GM19452 (cell line): ENCODE data around the gene FAM184A.
"Not testable (repeated sequence)": the region's sequence is repeated elsewhere in the genome, so short reads cannot be mapped to it uniquely, and the experiment has no call there.

Source experiments
- ATAC-seq: cut with Tn5 transposase; IDR thresholded peaks from one replicate; pipeline ENCODE4 v1.9.1; 2021; ENCODE audit not compliant: unreplicated experiment

FAM184A gene

GRCh38 chr6:119102901-119103300, 24.4 kb upstream of the FAM184A start:
- ATAC-seq, result no peak

GRCh38 chr6:119100115-119100514, 21.7 kb upstream of the FAM184A start:
- no peak for ATAC-seq

GRCh38 chr6:119097815-119098361, 19.4 kb upstream of the FAM184A start:
- not testable (repeated sequence) for ATAC-seq

GRCh38 chr6:119096721-119097565, 18.5 kb upstream of the FAM184A start:
- ATAC-seq, result no peak

- no peak for ATAC-seq
These were observed 11.8 kb upstream of the FAM184A start for GRCh38 chr6:119090256-119090655.

GRCh38 chr6:119084784-119085183, 6.3 kb upstream of the FAM184A start:
- ATAC-seq, result no peak

GRCh38 chr6:119083007-119083406, 4.5 kb upstream of the FAM184A start:
- no peak for ATAC-seq

- no peak for ATAC-seq
These were observed 882 bp upstream of the FAM184A start for GRCh38 chr6:119079283-119079809.

- peak; percentile 34 for ATAC-seq
These were observed 655 bp downstream of the FAM184A start for GRCh38 chr6:119077643-119078375.

- no peak for ATAC-seq
These were observed 1.1 kb downstream of the FAM184A start for GRCh38 chr6:119077391-119077642.

- ATAC-seq, result no peak
These were observed 1.7 kb downstream of the FAM184A start for GRCh38 chr6:119076576-119077390.

GRCh38 chr6:119076173-119076572, 2.3 kb downstream of the FAM184A start:
- ATAC-seq, result no peak

GRCh38 chr6:119075200-119075981, 3.1 kb downstream of the FAM184A start:
- no peak for ATAC-seq

GRCh38 chr6:119073307-119074051, 5.0 kb downstream of the FAM184A start:
- ATAC-seq, result no peak

GRCh38 chr6:119071576-119071975, 6.9 kb downstream of the FAM184A start:
- ATAC-seq, result no peak

GRCh38 chr6:119067091-119067490, 11.4 kb downstream of the FAM184A start:
- no peak for ATAC-seq

- ATAC-seq, result no peak
These were observed 11.9 kb downstream of the FAM184A start for GRCh38 chr6:119066517-119066916.

- ATAC-seq, result no peak
These were observed 12.5 kb downstream of the FAM184A start for GRCh38 chr6:119065955-119066354.

- ATAC-seq, result no peak
These were observed 13.1 kb downstream of the FAM184A start for GRCh38 chr6:119065382-119065781.

- ATAC-seq, result no peak
These were observed 15.0 kb downstream of the FAM184A start for GRCh38 chr6:119063491-119063890.
